Vagina (tissue), 2 donors: ENCODE results near the gene ZBTB12. TPM values are rescaled to one million over a fixed set of nuclear protein-coding genes. Genes with fewer than 3 reads are reported as not detected.

Experiments
- DNase-seq, 2 donors: peaks; one replicate each; pipeline ENCODE4 v3.0.0-alpha.2; 2017; ENCODE audit errors: extremely low spot score in 2 of 2
- H3K27ac ChIP-seq: fragments of 200-600 bp; sonication (generic); one replicate; pipeline ENCODE4 v1.5.1; 2019
- H3K27me3 ChIP-seq: fragments of 200-600 bp; sonication (generic); one replicate; pipeline ENCODE4 v1.5.1; 2019
- H3K36me3 ChIP-seq, 2 donors: fragments of 200-600 bp; sonication (generic); one replicate each; pipeline ENCODE4 v1.5.1; 2017 to 2019
- H3K4me1 ChIP-seq: fragments of 200-600 bp; sonication (generic); one replicate; pipeline ENCODE4 v1.5.1; 2019
- H3K4me3 ChIP-seq, 2 donors: fragments of 200-600 bp; sonication (generic); 1 replicate in 1 of 2; 2 replicates in 1 of 2; pipeline ENCODE4 v1.5.1; 2016 to 2019
- H3K9me3 ChIP-seq: fragments of 200-600 bp; sonication (generic); one replicate; pipeline ENCODE4 v1.5.1; 2019
- CTCF ChIP-seq, 3 experiments: fragments of 450-650 bp in 2 of 3; fragments of 200-600 bp in 1 of 3; sonication (generic) in 1 of 3; IDR thresholded peaks; one replicate each; pipeline ENCODE4 v1.5.1; 2017 to 2019; ENCODE audit warnings: antibody characterized with exemption in 3 of 3, mild to moderate bottlenecking in 2 of 3, moderate library complexity in 2 of 3
- POLR2A ChIP-seq, 2 donors: fragments of 450-650 bp; IDR thresholded peaks; one replicate each; pipeline ENCODE4 v1.6.1; 2017; ENCODE audit warnings: antibody characterized with exemption in 2 of 2, mild to moderate bottlenecking in 2 of 2, moderate library complexity in 2 of 2
- POLR2AphosphoS5 ChIP-seq, 2 donors: sonication (generic); formaldehyde crosslinking; IDR thresholded peaks; one replicate each; pipeline ENCODE4 v1.9.0; 2017; ENCODE audit warnings: antibody characterized with exemption in 2 of 2, mild to moderate bottlenecking in 2 of 2, low read depth in 1 of 2; ENCODE audit not compliant: insufficient read depth in 1 of 2
- intact Hi-C: fragments of 100-400 bp; cut with DNase I; formaldehyde crosslinking; loops from one replicate; pipeline ENCODE4 v1.15.1; 2023
- total RNA-seq: library from RNA; depleted of rRNA; stranded (reverse); fragments of >200 nt; gene quantifications from one replicate; pipeline ENCODE4 v1.2.3, GENCODE V29; 2016

ZBTB12 gene
- 1.7 TPM for total RNA-seq

GRCh38 chr6:31901953-31902643, at the start of gene ZBTB12:
ZBTB12 (minus strand) TSS chr6:31902086; CDS start chr6:31901305, 781 bp downstream.
- H3K27ac ChIP-seq: peak within 1 kb of the TSS; percentile 84
- H3K27me3 ChIP-seq: no peaks in the 10 kb centered on the region
- intact Hi-C loops: loop anchor here (5.0 kb wide), 1 partner anchor 45 kb away; the partner anchor contains the start of gene CFB
- peak in 1 of 2 donors; percentile 95 for DNase-seq
- TF ChIP-seq POLR2AphosphoS5 (IDR thresholded peaks at IDR 0.05; ENCODE audit: insufficient read depth in 1 of 2, low read depth in 1 of 2) (peak in 1 of 2 donors; percentile 37), POLR2A (IDR thresholded peaks at IDR 0.05) (no peak)
- H3K4me3 ChIP-seq: peak within 1 kb of the TSS; percentile 54 to 76
- peaks cover 39% of the 10 kb centered on the region for H3K4me1 ChIP-seq
- H3K36me3 ChIP-seq: no peaks in the 10 kb centered on the region
- H3K9me3 ChIP-seq: no peaks in the 10 kb centered on the region

- H3K9me3 ChIP-seq: no peaks in the 10 kb centered on the region
- H3K36me3 ChIP-seq: peaks cover 0 to 36% of the 10 kb centered on the region in 2 donors
- no peaks in the 10 kb centered on the region for H3K27me3 ChIP-seq
- no peak overlapping the region for H3K27ac ChIP-seq
- intact Hi-C loops: loop anchor here (5.0 to 10.0 kb wide), 2 partner anchors 48 to 275 kb away; partner anchors contain the start of gene ZBTB12
- TF ChIP-seq POLR2AphosphoS5 (IDR thresholded peaks at IDR 0.05; ENCODE audit: insufficient read depth in 1 of 2, low read depth in 1 of 2): no peak
- H3K4me1 ChIP-seq: peaks cover 14% of the 10 kb centered on the region
- no peak overlapping the region for H3K4me3 ChIP-seq
- DNase-seq: no peak
Observed at GRCh38 chr6:31949926-31950548, 48.2 kb upstream of the ZBTB12 start.

- Histone ChIP-seq H3K4me3 (no peak overlapping the region), H3K27me3 (no peaks in the 10 kb centered on the region), H3K27ac (no peak overlapping the region), H3K4me1 (peaks cover 19% of the 10 kb centered on the region), H3K9me3 (no peaks in the 10 kb centered on the region), H3K36me3 (peaks cover 0 to 24% of the 10 kb centered on the region in 2 donors)
- no peak for DNase-seq
- no peak for TF ChIP-seq CTCF (IDR thresholded peaks at IDR 0.05)
- intact Hi-C loops: loop anchor here (5.0 kb wide), 1 partner anchor 47 kb away; the partner anchor contains the start of gene ZBTB12
Observed at GRCh38 chr6:31948753-31949413, 47.0 kb upstream of the ZBTB12 start.

DNA sequence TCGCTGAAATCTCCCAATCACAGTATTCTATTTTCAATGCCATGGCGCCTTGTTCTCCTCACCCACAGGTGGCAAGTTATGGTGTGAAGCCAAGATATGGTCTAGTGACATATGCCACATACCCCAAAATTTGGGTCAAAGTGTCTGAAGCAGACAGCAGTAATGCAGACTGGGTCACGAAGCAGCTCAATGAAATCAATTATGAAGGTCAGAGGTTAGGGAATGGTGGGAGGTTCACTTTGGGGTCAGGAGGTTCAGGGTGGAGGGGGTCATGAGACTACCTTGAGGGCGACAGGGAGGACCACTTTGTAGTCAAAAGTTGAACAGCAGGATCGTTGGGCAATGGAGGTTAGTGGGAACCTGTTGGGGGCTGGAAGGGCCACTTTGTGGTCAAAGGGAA, 46.4 kb upstream of the ZBTB12 start:
- H3K27ac ChIP-seq: no peak overlapping the region
- TF ChIP-seq POLR2A (IDR thresholded peaks at IDR 0.05): no peak
- no peak for TF ChIP-seq POLR2AphosphoS5 (IDR thresholded peaks at IDR 0.05; ENCODE audit: insufficient read depth in 1 of 2, low read depth in 1 of 2)
- no peak for TF ChIP-seq CTCF (IDR thresholded peaks at IDR 0.05)
- peaks cover 19% of the 10 kb centered on the region for H3K4me1 ChIP-seq
- no peak for DNase-seq
- H3K27me3 ChIP-seq: no peaks in the 10 kb centered on the region
- intact Hi-C loops: loop anchor here (5.0 kb wide), 1 partner anchor 46 kb away; the partner anchor contains the start of gene ZBTB12
- H3K9me3 ChIP-seq: no peaks in the 10 kb centered on the region
- H3K4me3 ChIP-seq: no peak overlapping the region
- H3K36me3 ChIP-seq: peaks cover 0 to 18% of the 10 kb centered on the region in 2 donors

GRCh38 chr6:31947864-31948263, 46.0 kb upstream of the ZBTB12 start:
- H3K9me3 ChIP-seq: no peaks in the 10 kb centered on the region
- peaks cover 19% of the 10 kb centered on the region for H3K4me1 ChIP-seq
- no peaks in the 10 kb centered on the region for H3K27me3 ChIP-seq
- no peak for TF ChIP-seq CTCF (IDR thresholded peaks at IDR 0.05)
- no peak for TF ChIP-seq POLR2AphosphoS5 (IDR thresholded peaks at IDR 0.05; ENCODE audit: insufficient read depth in 1 of 2, low read depth in 1 of 2)
- TF ChIP-seq POLR2A (IDR thresholded peaks at IDR 0.05): no peak
- DNase-seq: no peak
- intact Hi-C loops: loop anchor here (5.0 kb wide), 1 partner anchor 46 kb away; the partner anchor contains the start of gene ZBTB12
- no peak overlapping the region for H3K27ac ChIP-seq
- peaks cover 0 to 14% of the 10 kb centered on the region in 2 donors for H3K36me3 ChIP-seq
- no peak overlapping the region for H3K4me3 ChIP-seq
